ENCODE measurements around the gene CSKMT. TPM values are rescaled to one million over a fixed set of nuclear protein-coding genes. Genes with fewer than 3 reads are reported as not detected.
"Not testable (repeated sequence)": the region's sequence is repeated elsewhere in the genome, so short reads cannot be mapped to it uniquely, and the experiment has no call there.

CSKMT gene
- total and polyA plus RNA-seq, 8 donors, result 5.1 to 21.8 (median 6.5) TPM

- no peak for DNase-seq
- Histone ChIP-seq H3K4me1 (peaks cover 20 to 46% of the 10 kb centered on the region in 2 donors), H3K27me3 (no peaks in the 10 kb centered on the region), H3K36me3 (peaks cover 0 to 35% of the 10 kb centered on the region in 2 donors), H3K9me3 (no peaks in the 10 kb centered on the region), H3K4me3 (no peak overlapping the region), H3K27ac (no peak overlapping the region)
- intact Hi-C loops (cut with DNase I), result no loop called here
- no peak for ATAC-seq
- TF ChIP-seq CTCF (IDR thresholded peaks at IDR 0.05), result no peak
Measured at GRCh38 chr11:62648185-62648966, 16.7 kb upstream of the CSKMT start.

- peaks cover 20 to 46% of the 10 kb centered on the region in 2 donors for H3K4me1 ChIP-seq
- H3K9me3 ChIP-seq, result no peaks in the 10 kb centered on the region
- no peak for ATAC-seq
- no peaks in the 10 kb centered on the region for H3K27me3 ChIP-seq
- peaks cover 0 to 33% of the 10 kb centered on the region in 2 donors for H3K36me3 ChIP-seq
- no peak overlapping the region for H3K27ac ChIP-seq
- no peak overlapping the region for H3K4me3 ChIP-seq
- DNase-seq, result no peak
- TF ChIP-seq CTCF (IDR thresholded peaks at IDR 0.05), result no peak
- intact Hi-C loops (cut with DNase I), result no loop called here
Measured at GRCh38 chr11:62648967-62649364, 16.1 kb upstream of the CSKMT start.

GRCh38 chr11:62649486-62649885, 15.6 kb upstream of the CSKMT start:
- ATAC-seq (no peak), DNase-seq (no peak)
- Histone ChIP-seq H3K27me3 (no peaks in the 10 kb centered on the region), H3K4me1 (peaks cover 20 to 43% of the 10 kb centered on the region in 2 donors), H3K9me3 (no peaks in the 10 kb centered on the region), H3K27ac (no peak overlapping the region), H3K4me3 (no peak overlapping the region), H3K36me3 (peaks cover 0 to 33% of the 10 kb centered on the region in 2 donors)
- intact Hi-C loops (cut with DNase I), result no loop called here
- no peak for TF ChIP-seq CTCF (IDR thresholded peaks at IDR 0.05)

GRCh38 chr11:62650283-62650682, 14.8 kb upstream of the CSKMT start:
- H3K27ac ChIP-seq; H3K4me3 ChIP-seq; H3K9me3 ChIP-seq; ATAC-seq; H3K27me3 ChIP-seq; intact Hi-C loops (cut with DNase I): not testable (repeated sequence)
- Histone ChIP-seq H3K36me3 (peaks cover 0 to 33% of the 10 kb centered on the region in 2 donors), H3K4me1 (peaks cover 17 to 35% of the 10 kb centered on the region in 2 donors)
- peak in 1 of 4 donors; percentile 36 for DNase-seq

- H3K4me1 ChIP-seq, result peaks cover 5 to 20% of the 10 kb centered on the region in 2 donors
- no peak for TF ChIP-seq CTCF (IDR thresholded peaks at IDR 0.05)
- H3K27ac ChIP-seq, result peak overlapping the region; percentile 90 to 96
- peaks cover 0 to 32% of the 10 kb centered on the region in 2 donors for H3K36me3 ChIP-seq
- peak overlapping the region; percentile 80 to 84 for H3K4me3 ChIP-seq
- intact Hi-C loops (cut with DNase I), result no loop called here
- H3K9me3 ChIP-seq, result no peaks in the 10 kb centered on the region
- DNase-seq, result no peak
- ATAC-seq, result peak; percentile 14
- no peaks in the 10 kb centered on the region for H3K27me3 ChIP-seq
Measured at GRCh38 chr11:62652161-62653006, 12.7 kb upstream of the CSKMT start.
